SKM-1 treated with dmso at 0.1 percent for 144 hours (cell line): Measurements from ENCODE around the gene LRP1B.

Experiments used
- DNase-seq: peaks from one replicate; lab custom pipeline; 2025; ENCODE audit not compliant: unreplicated experiment; lab: John Stamatoyannopoulos, UW

The LRP1B gene

GRCh38 chr2:142042536-142043199, 88.1 kb downstream of the LRP1B start:
- no peak for DNase-seq

GRCh38 chr2:142041996-142042395, 88.8 kb downstream of the LRP1B start:
- DNase-seq = no peak

- DNase-seq = no peak
These were observed 89.7 kb downstream of the LRP1B start for GRCh38 chr2:142041105-142041504.

- DNase-seq = no peak
These were observed 90.3 kb downstream of the LRP1B start for GRCh38 chr2:142040556-142040955.

GRCh38 chr2:142038826-142039225, 92.0 kb downstream of the LRP1B start:
- DNase-seq = no peak

- no peak for DNase-seq
These were observed 93.1 kb downstream of the LRP1B start for GRCh38 chr2:142037744-142038143.

GRCh38 chr2:142037066-142037465, 93.8 kb downstream of the LRP1B start:
- DNase-seq = no peak

- DNase-seq = no peak
These were observed 97.4 kb downstream of the LRP1B start for GRCh38 chr2:142033393-142033792.

- DNase-seq = no peak
These were observed 99.2 kb downstream of the LRP1B start for GRCh38 chr2:142031656-142032055.

- no peak for DNase-seq
These were observed 100.1 kb downstream of the LRP1B start for GRCh38 chr2:142030735-142031134.

- DNase-seq = no peak
These were observed 100.8 kb downstream of the LRP1B start for GRCh38 chr2:142029974-142030373.

- DNase-seq = no peak
These were observed 105.4 kb downstream of the LRP1B start for GRCh38 chr2:142025394-142025793.

GRCh38 chr2:142020368-142020767, 110.4 kb downstream of the LRP1B start:
- no peak for DNase-seq

GRCh38 chr2:142014536-142014935, 116.3 kb downstream of the LRP1B start:
- DNase-seq = no peak

GRCh38 chr2:142012797-142013196, 118.0 kb downstream of the LRP1B start:
- DNase-seq = no peak

- DNase-seq = no peak
These were observed 120.1 kb downstream of the LRP1B start for GRCh38 chr2:142010477-142011270.

GRCh38 chr2:142008135-142008744, 122.6 kb downstream of the LRP1B start:
- DNase-seq = no peak

GRCh38 chr2:141994066-141994465, 136.8 kb downstream of the LRP1B start:
- DNase-seq = no peak

GRCh38 chr2:141992695-141993094, 138.1 kb downstream of the LRP1B start:
- no peak for DNase-seq

- DNase-seq = peak; percentile 46
These were observed 162.4 kb downstream of the LRP1B start for GRCh38 chr2:141968433-141968832.

GRCh38 chr2:141967980-141968379, 162.8 kb downstream of the LRP1B start:
- no peak for DNase-seq

GRCh38 chr2:141967503-141967902, 163.3 kb downstream of the LRP1B start:
- DNase-seq = no peak
